ENCODE measurements around the gene FAM170A. TPM values are rescaled to one million over a fixed set of nuclear protein-coding genes. Genes with fewer than 3 reads are reported as not detected.

Gene FAM170A
- total and polyA plus RNA-seq, 7 donors = 0.60 TPM; not detected in 6

DNA sequence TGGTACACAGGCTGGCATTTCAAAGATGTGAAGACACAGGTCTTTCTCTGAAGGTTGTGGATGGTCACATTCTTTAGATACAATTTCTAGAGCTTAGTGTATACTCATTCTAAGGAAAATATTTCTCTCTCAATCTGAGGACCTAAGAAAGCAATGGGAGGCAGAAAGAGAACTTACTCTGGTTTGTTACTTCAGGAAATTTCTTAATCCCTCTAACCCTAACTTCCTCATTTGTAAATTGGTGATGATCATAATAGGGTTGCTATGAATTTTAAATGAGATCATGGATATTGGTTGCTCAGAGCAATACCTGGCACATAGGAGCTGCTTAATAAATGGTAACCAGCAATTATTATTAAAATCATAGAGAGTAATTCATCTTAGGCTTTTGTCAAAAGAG lies 22.1 kb downstream of the FAM170A start:
- Histone ChIP-seq H3K27ac (no peak overlapping the region), H3K27me3 (no peaks in the 10 kb centered on the region), H3K9me3 (no peaks in the 10 kb centered on the region), H3K4me3 (no peak overlapping the region), H3K36me3 (no peaks in the 10 kb centered on the region), H3K4me1 (no peaks in the 10 kb centered on the region)
- TF ChIP-seq POLR2A (IDR thresholded peaks at IDR 0.05) = no peak
- TF ChIP-seq EP300 (IDR thresholded peaks at IDR 0.05) = no peak
- TF ChIP-seq POLR2AphosphoS5 (IDR thresholded peaks at IDR 0.05) = no peak
- TF ChIP-seq, protein P1, sequence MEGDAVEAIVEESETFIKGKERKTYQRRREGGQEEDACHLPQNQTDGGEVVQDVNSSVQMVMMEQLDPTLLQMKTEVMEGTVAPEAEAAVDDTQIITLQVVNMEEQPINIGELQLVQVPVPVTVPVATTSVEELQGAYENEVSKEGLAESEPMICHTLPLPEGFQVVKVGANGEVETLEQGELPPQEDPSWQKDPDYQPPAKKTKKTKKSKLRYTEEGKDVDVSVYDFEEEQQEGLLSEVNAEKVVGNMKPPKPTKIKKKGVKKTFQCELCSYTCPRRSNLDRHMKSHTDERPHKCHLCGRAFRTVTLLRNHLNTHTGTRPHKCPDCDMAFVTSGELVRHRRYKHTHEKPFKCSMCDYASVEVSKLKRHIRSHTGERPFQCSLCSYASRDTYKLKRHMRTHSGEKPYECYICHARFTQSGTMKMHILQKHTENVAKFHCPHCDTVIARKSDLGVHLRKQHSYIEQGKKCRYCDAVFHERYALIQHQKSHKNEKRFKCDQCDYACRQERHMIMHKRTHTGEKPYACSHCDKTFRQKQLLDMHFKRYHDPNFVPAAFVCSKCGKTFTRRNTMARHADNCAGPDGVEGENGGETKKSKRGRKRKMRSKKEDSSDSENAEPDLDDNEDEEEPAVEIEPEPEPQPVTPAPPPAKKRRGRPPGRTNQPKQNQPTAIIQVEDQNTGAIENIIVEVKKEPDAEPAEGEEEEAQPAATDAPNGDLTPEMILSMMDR (IDR thresholded peaks at IDR 0.05) = no peak
- intact Hi-C loops (cut with DNase I) = no loop called here
- no peak for DNase-seq

DNA sequence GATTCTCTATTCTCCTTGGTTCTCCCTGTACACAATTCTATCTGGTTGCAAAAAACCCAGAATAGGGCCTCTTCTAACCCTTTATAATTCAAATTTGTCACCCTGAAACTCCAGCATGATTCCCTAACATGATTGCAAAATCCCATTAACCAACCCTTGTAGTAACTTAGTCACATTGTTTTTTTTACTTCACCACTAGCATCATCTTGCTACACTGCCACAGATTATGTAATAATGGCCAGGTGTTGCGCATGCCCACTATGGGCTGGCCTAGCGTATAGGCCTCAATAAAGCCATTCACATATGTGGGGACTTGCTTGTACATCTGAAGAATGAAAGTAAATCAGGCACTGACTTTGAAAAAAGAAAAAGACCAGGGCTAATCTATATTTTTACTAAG lies 25.7 kb downstream of the FAM170A start:
- Histone ChIP-seq H3K27me3 (no peaks in the 10 kb centered on the region), H3K4me1 (no peaks in the 10 kb centered on the region), H3K9me3 (no peaks in the 10 kb centered on the region), H3K36me3 (no peaks in the 10 kb centered on the region), H3K4me3 (no peak overlapping the region), H3K27ac (no peak overlapping the region)
- WGBS, 2 donors = 92 to 96% methylated on average over 2 of the region's 2 CpGs
- intact Hi-C loops (cut with DNase I) = no loop called here
- no peak for DNase-seq
- TF ChIP-seq POLR2AphosphoS5 (IDR thresholded peaks at IDR 0.05) (no peak), POLR2A (IDR thresholded peaks at IDR 0.05) (no peak), EP300 (IDR thresholded peaks at IDR 0.05) (no peak)
- TF ChIP-seq, protein P1 (IDR thresholded peaks at IDR 0.05) = no peak

DNA sequence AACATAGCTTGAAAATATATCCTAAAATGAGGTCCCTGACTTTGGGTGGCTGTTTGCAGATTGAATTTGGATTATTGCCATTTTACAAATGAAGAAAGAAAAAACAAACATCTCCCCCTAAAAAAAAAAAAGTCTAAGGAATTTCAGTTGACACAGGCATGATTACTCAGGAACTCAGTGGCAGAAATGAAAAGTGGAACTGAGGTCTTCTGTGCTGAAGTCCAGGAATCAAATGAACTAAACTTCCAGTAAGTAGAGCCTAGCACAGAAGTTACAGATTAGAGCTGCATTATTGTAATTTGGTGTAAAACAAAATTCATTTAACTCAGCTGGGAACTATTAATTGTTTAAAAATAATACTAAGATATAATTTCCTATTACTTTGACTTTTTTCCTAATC lies 26.7 kb downstream of the FAM170A start:
- no peak for TF ChIP-seq POLR2AphosphoS5 (IDR thresholded peaks at IDR 0.05)
- no peak for TF ChIP-seq POLR2A (IDR thresholded peaks at IDR 0.05)
- no peak for DNase-seq
- intact Hi-C loops (cut with DNase I) = no loop called here
- no peak overlapping the region for H3K27ac ChIP-seq
- H3K9me3 ChIP-seq = no peaks in the 10 kb centered on the region
- no peaks in the 10 kb centered on the region for H3K27me3 ChIP-seq
- H3K4me3 ChIP-seq = no peak overlapping the region
- H3K36me3 ChIP-seq = no peaks in the 10 kb centered on the region
- no peaks in the 10 kb centered on the region for H3K4me1 ChIP-seq

DNA sequence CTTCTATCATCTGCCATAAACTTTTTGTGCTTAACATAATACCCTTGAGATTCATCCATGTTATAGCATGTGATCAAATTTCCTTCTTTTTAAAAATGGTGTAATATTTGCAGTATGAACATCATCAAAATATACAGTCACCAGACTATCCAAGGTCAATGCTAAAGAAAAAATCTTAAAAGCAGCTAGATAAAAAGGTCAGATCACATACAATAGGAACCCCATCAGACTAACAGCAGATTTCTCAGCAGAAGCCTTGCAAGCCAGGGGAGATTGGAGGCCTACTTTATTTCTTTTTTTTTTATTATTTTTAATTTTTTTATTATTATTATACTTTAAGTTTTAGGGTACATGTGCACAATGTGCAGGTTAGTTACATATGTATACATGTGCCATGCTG lies 37.2 kb downstream of the FAM170A start:
- Histone ChIP-seq H3K27me3 (no peaks in the 10 kb centered on the region), H3K9me3 (peaks cover 0 to 5% (median 0%) of the 10 kb centered on the region in 4 donors), H3K4me1 (no peaks in the 10 kb centered on the region), H3K36me3 (no peaks in the 10 kb centered on the region), H3K4me3 (no peak overlapping the region), H3K27ac (no peak overlapping the region)
- no peak for DNase-seq
- intact Hi-C loops (cut with DNase I) = no loop called here
- TF ChIP-seq POLR2A (IDR thresholded peaks at IDR 0.05) (no peak), EP300 (IDR thresholded peaks at IDR 0.05) (no peak), POLR2AphosphoS5 (IDR thresholded peaks at IDR 0.05) (no peak)
- TF ChIP-seq, protein P1 (IDR thresholded peaks at IDR 0.05) = no peak

DNA sequence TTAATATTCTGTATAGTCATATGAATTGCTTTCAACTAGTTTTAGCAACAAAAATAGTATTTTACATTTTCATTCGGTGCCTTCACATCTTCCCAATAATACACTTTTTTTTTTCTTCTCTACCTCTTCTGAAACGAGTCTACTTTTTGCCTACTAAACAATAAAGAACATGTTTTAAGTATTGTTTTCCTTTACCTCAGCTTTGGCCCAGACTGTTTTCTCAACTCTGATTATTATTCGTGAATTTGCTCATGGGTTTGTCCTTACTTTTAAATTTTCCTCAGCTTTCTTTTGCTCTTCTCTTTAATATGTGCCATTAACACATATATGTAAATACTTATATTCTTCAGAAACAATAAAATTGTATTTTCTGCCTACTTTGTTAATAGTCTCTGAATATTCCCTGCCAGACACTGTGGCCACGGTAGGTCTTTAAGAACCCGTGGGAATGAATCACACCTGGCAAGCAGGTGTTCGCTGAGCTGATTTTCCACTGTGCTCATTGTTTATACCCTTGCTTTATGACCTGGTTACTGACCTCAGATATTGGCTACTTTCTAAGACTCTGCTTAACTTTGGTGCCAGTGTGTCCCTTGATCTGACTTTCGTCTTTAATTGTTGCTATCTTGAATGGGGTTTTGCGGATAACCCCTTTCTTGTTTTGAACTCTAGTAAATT lies 49.1 kb downstream of the FAM170A start:
- no peak overlapping the region for H3K4me3 ChIP-seq
- no peak for DNase-seq
- no peaks in the 10 kb centered on the region for H3K36me3 ChIP-seq
- H3K27ac ChIP-seq = no peak overlapping the region
- no peaks in the 10 kb centered on the region for H3K4me1 ChIP-seq
- WGBS, 2 donors = 33 to 63% methylated on average over 8 of the region's 8 CpGs
- no peaks in the 10 kb centered on the region for H3K9me3 ChIP-seq
- intact Hi-C loops (cut with DNase I) = no loop called here
- H3K27me3 ChIP-seq = no peaks in the 10 kb centered on the region
- no peak for TF ChIP-seq EP300 (IDR thresholded peaks at IDR 0.05)
- TF ChIP-seq, protein P1 (IDR thresholded peaks at IDR 0.05) = no peak
- no peak for TF ChIP-seq POLR2A (IDR thresholded peaks at IDR 0.05)
- TF ChIP-seq POLR2AphosphoS5 (IDR thresholded peaks at IDR 0.05) = no peak

Measured in sigmoid colon (tissue), 7 donors.